Measurements from ENCODE around the gene MAGI3.
"Not testable (repeated sequence)": the region's sequence is repeated elsewhere in the genome, so short reads cannot be mapped to it uniquely, and the experiment has no call there.

MAGI3 gene

GRCh38 chr1:113531321-113531720 lies 141.0 kb downstream of the MAGI3 start:
- DNase-seq, result no peak

- no peak for DNase-seq
Observed at GRCh38 chr1:113533061-113533460, 142.7 kb downstream of the MAGI3 start.

- no peak for DNase-seq
Observed at GRCh38 chr1:113534130-113534817, 144.0 kb downstream of the MAGI3 start.

GRCh38 chr1:113534875-113535274 lies 144.6 kb downstream of the MAGI3 start:
- DNase-seq, result no peak

- DNase-seq, result no peak
Observed at GRCh38 chr1:113536182-113536780, 146.0 kb downstream of the MAGI3 start.

- no peak for DNase-seq
Observed at GRCh38 chr1:113538225-113538624, 147.9 kb downstream of the MAGI3 start.

GRCh38 chr1:113540335-113540734 lies 150.0 kb downstream of the MAGI3 start:
- DNase-seq, result no peak

- no peak for DNase-seq
Observed at GRCh38 chr1:113541106-113541505, 150.8 kb downstream of the MAGI3 start.

- no peak for DNase-seq
Observed at GRCh38 chr1:113542221-113542701, 151.9 kb downstream of the MAGI3 start.

GRCh38 chr1:113543110-113543509 lies 152.8 kb downstream of the MAGI3 start:
- no peak for DNase-seq

- no peak for DNase-seq
Observed at GRCh38 chr1:113545210-113545609, 154.9 kb downstream of the MAGI3 start.

- no peak for DNase-seq
Observed at GRCh38 chr1:113545626-113546025, 155.3 kb downstream of the MAGI3 start.

- DNase-seq, result no peak
Observed at GRCh38 chr1:113551728-113552127, 161.4 kb downstream of the MAGI3 start.

GRCh38 chr1:113552244-113552643 lies 161.9 kb downstream of the MAGI3 start:
- DNase-seq, result no peak

- no peak for DNase-seq
Observed at GRCh38 chr1:113557187-113557586, 166.9 kb downstream of the MAGI3 start.

GRCh38 chr1:113565621-113566020 lies 175.3 kb downstream of the MAGI3 start:
- no peak for DNase-seq

- DNase-seq, result no peak
Observed at GRCh38 chr1:113567427-113567826, 177.1 kb downstream of the MAGI3 start.

GRCh38 chr1:113575744-113576260 lies 185.5 kb downstream of the MAGI3 start:
- DNase-seq, result not testable (repeated sequence)

- no peak for DNase-seq
Observed at GRCh38 chr1:113576271-113576670, 186.0 kb downstream of the MAGI3 start.

- no peak for DNase-seq
Observed at GRCh38 chr1:113579256-113580018, 189.1 kb downstream of the MAGI3 start.

GRCh38 chr1:113581323-113581722 lies 191.0 kb downstream of the MAGI3 start:
- DNase-seq, result no peak

GRCh38 chr1:113582084-113582483 lies 191.8 kb downstream of the MAGI3 start:
- no peak for DNase-seq

- no peak for DNase-seq
Observed at GRCh38 chr1:113587475-113587874, 197.2 kb downstream of the MAGI3 start.

GRCh38 chr1:113592230-113592629 lies 201.9 kb downstream of the MAGI3 start:
- DNase-seq, result no peak

Data from GOT3 (cell line).